ENCODE data around the gene AKT1S1.

DNA sequence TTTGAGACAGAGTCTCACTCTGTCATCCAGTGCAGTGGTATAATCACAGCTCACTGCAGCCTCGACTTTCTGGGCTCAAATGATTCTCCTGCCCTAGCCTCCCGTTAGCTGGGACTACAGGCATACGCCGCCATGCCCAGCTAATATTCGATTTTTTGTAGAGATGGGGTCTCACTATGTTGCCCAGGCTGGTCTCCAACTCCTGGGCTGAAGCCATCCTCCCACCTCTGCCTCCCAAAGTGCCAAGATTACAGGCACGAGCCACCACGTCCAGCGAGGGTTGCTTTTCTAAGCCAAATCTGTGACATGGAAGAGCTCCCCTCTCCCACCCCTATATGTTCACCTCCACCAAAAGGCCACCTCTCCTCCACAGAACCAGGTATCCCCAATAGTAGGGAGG is 40.9 kb upstream of the AKT1S1 start:
- TF ChIP-seq, protein P1, sequence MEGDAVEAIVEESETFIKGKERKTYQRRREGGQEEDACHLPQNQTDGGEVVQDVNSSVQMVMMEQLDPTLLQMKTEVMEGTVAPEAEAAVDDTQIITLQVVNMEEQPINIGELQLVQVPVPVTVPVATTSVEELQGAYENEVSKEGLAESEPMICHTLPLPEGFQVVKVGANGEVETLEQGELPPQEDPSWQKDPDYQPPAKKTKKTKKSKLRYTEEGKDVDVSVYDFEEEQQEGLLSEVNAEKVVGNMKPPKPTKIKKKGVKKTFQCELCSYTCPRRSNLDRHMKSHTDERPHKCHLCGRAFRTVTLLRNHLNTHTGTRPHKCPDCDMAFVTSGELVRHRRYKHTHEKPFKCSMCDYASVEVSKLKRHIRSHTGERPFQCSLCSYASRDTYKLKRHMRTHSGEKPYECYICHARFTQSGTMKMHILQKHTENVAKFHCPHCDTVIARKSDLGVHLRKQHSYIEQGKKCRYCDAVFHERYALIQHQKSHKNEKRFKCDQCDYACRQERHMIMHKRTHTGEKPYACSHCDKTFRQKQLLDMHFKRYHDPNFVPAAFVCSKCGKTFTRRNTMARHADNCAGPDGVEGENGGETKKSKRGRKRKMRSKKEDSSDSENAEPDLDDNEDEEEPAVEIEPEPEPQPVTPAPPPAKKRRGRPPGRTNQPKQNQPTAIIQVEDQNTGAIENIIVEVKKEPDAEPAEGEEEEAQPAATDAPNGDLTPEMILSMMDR (IDR thresholded peaks at IDR 0.05) = no peak
- TF ChIP-seq POLR2A (IDR thresholded peaks at IDR 0.05) = no peak
